Muscle layer of colon (tissue), 2 donors: Measurements from ENCODE around the gene CCDC8.

Source experiments
- H3K27ac ChIP-seq: one replicate; pipeline ENCODE4 v1.7.0; 2013; ENCODE audit warnings: low read depth, mild to moderate bottlenecking, low read length, moderate library complexity
- H3K27me3 ChIP-seq, 2 donors: one replicate each; pipeline ENCODE4 v1.7.0; 2013; ENCODE audit warnings: low read length in 2 of 2, mild to moderate bottlenecking in 2 of 2; ENCODE audit not compliant: insufficient read depth in 2 of 2, control insufficient read depth in 1 of 2
- H3K36me3 ChIP-seq: one replicate; pipeline ENCODE4 v1.7.0; 2013; ENCODE audit warnings: mild to moderate bottlenecking, low read length; ENCODE audit not compliant: insufficient read depth
- H3K4me1 ChIP-seq: one replicate; pipeline ENCODE4 v1.7.0; 2013; ENCODE audit warnings: mild to moderate bottlenecking, low read length; ENCODE audit not compliant: insufficient read depth
- H3K4me3 ChIP-seq, 2 donors: one replicate each; pipeline ENCODE4 v1.7.0; 2013; ENCODE audit warnings: low read length in 2 of 2, low read depth in 1 of 2, mild to moderate bottlenecking in 1 of 2, moderate library complexity in 1 of 2
- H3K9ac ChIP-seq: one replicate; pipeline ENCODE4 v1.7.0; 2013; ENCODE audit warnings: low read length
- H3K9me3 ChIP-seq: one replicate; pipeline ENCODE4 v1.7.0; 2013; ENCODE audit warnings: mild to moderate bottlenecking, low read length
- donor health status: abdominal sarcoma.
- donor health status: Adenocarcinoma of cecum.

The CCDC8 gene

GRCh38 chr19:46374536-46375475, 38.6 kb downstream of the CCDC8 start:
- Histone ChIP-seq H3K27me3 (no peaks in the 10 kb centered on the region), H3K36me3 (peaks cover 19% of the 10 kb centered on the region), H3K9me3 (no peaks in the 10 kb centered on the region), H3K4me3 (no peak overlapping the region), H3K27ac (peak overlapping the region; percentile 32), H3K9ac (no peak overlapping the region), H3K4me1 (peaks cover 39% of the 10 kb centered on the region)

GRCh38 chr19:46373491-46374359, 39.6 kb downstream of the CCDC8 start:
- no peak overlapping the region for H3K9ac ChIP-seq
- no peak overlapping the region for H3K4me3 ChIP-seq
- no peak overlapping the region for H3K27ac ChIP-seq
- no peaks in the 10 kb centered on the region for H3K9me3 ChIP-seq
- H3K36me3 ChIP-seq, result peaks cover 19% of the 10 kb centered on the region
- H3K27me3 ChIP-seq, result no peaks in the 10 kb centered on the region
- H3K4me1 ChIP-seq, result peaks cover 37% of the 10 kb centered on the region

DNA sequence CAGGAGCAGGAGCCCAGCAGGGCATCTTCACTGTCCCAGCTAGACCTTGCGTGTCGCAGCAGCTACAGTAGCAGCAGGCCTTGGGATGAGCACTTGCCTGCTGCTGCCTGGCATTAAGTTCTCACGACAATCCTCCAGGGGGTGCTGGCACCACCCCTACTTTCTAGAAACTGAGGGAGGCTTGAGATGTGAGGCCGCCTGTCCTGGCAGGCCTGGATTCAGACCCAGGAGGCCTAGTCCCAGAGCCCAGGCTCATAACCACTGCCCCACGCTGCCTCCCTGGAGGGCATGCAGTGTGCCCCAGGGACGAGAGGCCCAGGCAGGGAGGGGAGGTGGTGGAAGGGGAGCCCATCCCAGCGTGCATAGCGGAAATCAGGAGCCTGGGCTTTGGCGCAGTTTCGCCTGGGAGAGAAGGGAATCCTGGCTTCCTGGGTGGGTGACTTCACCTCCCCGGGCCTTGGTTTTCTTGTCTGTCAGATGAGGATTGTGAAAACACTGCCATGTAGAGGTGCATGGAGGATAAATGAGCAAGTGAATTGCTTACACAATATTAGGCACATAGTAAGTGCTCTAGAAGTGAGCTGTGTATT, 40.4 kb downstream of the CCDC8 start:
- Histone ChIP-seq H3K27ac (no peak overlapping the region), H3K27me3 (no peaks in the 10 kb centered on the region), H3K4me1 (peaks cover 30% of the 10 kb centered on the region), H3K9me3 (no peaks in the 10 kb centered on the region), H3K9ac (no peak overlapping the region), H3K36me3 (peaks cover 19% of the 10 kb centered on the region), H3K4me3 (no peak overlapping the region)

DNA sequence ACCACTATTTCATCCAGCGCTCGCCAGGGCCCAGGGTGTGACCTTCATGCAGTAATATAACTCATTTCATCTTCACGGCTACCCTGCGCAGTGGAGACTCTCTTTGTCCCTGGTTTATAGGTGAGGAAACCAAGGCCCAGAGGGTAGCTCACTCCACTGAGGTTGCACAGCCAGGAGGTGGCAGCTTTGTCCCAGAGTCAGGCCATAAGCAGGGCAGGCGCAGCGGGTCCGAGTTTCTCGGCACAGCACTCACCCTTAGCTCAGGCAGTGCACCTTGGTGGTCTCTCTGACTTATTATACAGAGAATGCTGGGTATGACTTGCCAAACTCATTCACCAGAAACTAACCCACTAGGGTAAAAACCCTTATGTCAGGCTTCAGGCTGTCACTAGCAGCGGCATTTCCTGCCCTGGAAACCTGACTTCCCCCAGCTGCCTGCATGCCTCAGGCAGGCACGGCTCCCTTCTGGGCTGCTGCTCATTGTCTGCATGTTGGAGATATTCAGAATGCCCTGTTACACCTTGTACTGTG, 41.9 kb downstream of the CCDC8 start:
- H3K9ac ChIP-seq, result no peak overlapping the region
- H3K27ac ChIP-seq, result no peak overlapping the region
- no peaks in the 10 kb centered on the region for H3K27me3 ChIP-seq
- H3K4me3 ChIP-seq, result no peak overlapping the region
- H3K9me3 ChIP-seq, result no peaks in the 10 kb centered on the region
- H3K36me3 ChIP-seq, result peaks cover 18% of the 10 kb centered on the region
- H3K4me1 ChIP-seq, result peaks cover 21% of the 10 kb centered on the region

GRCh38 chr19:46369817-46370216, 43.5 kb downstream of the CCDC8 start:
- H3K27me3 ChIP-seq, result no peaks in the 10 kb centered on the region
- H3K36me3 ChIP-seq, result peaks cover 18% of the 10 kb centered on the region
- no peak overlapping the region for H3K4me3 ChIP-seq
- no peaks in the 10 kb centered on the region for H3K9me3 ChIP-seq
- no peak overlapping the region for H3K9ac ChIP-seq
- H3K27ac ChIP-seq, result no peak overlapping the region
- peaks cover 21% of the 10 kb centered on the region for H3K4me1 ChIP-seq

DNA sequence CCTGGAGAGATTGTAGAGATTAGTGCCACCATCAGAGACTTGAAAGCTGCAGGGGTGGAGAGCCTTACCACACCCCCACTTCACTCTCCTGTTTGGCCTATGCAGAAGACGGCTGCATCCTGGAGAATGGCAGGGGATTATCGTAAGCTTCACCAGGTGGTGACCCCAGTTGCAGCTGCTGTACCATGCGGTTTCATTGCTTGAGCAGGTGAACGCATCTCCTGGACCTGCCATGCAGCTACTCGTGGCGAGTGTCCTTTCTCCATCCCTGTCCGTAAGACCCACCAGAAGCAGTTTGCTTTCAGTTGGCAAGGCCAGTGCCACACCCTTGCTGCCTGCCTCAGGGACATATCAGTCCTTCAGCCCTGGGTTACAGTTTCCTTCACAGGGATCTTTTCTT, 45.2 kb downstream of the CCDC8 start:
- no peak overlapping the region for H3K9ac ChIP-seq
- H3K36me3 ChIP-seq, result peaks cover 32% of the 10 kb centered on the region
- H3K27ac ChIP-seq, result no peak overlapping the region
- H3K27me3 ChIP-seq, result no peaks in the 10 kb centered on the region
- H3K4me3 ChIP-seq, result no peak overlapping the region
- peaks cover 8% of the 10 kb centered on the region for H3K4me1 ChIP-seq
- no peaks in the 10 kb centered on the region for H3K9me3 ChIP-seq

GRCh38 chr19:46367426-46367825, 45.9 kb downstream of the CCDC8 start:
- Histone ChIP-seq H3K9ac (no peak overlapping the region), H3K4me3 (no peak overlapping the region), H3K27me3 (no peaks in the 10 kb centered on the region), H3K4me1 (peaks cover 1% of the 10 kb centered on the region), H3K9me3 (no peaks in the 10 kb centered on the region), H3K27ac (no peak overlapping the region), H3K36me3 (peaks cover 32% of the 10 kb centered on the region)

GRCh38 chr19:46366620-46367292, 46.6 kb downstream of the CCDC8 start:
- no peak overlapping the region for H3K27ac ChIP-seq
- H3K9me3 ChIP-seq, result no peaks in the 10 kb centered on the region
- no peak overlapping the region for H3K9ac ChIP-seq
- no peaks in the 10 kb centered on the region for H3K27me3 ChIP-seq
- H3K4me3 ChIP-seq, result no peak overlapping the region
- H3K4me1 ChIP-seq, result no peaks in the 10 kb centered on the region
- peaks cover 32% of the 10 kb centered on the region for H3K36me3 ChIP-seq

- Histone ChIP-seq H3K9me3 (no peaks in the 10 kb centered on the region), H3K9ac (no peak overlapping the region), H3K4me1 (no peaks in the 10 kb centered on the region), H3K27me3 (no peaks in the 10 kb centered on the region), H3K4me3 (no peak overlapping the region), H3K27ac (no peak overlapping the region), H3K36me3 (peaks cover 32% of the 10 kb centered on the region)
Observed at GRCh38 chr19:46365561-46365960, 47.8 kb downstream of the CCDC8 start.

- peaks cover 32% of the 10 kb centered on the region for H3K36me3 ChIP-seq
- no peak overlapping the region for H3K4me3 ChIP-seq
- H3K9me3 ChIP-seq, result no peaks in the 10 kb centered on the region
- H3K27ac ChIP-seq, result no peak overlapping the region
- H3K27me3 ChIP-seq, result no peaks in the 10 kb centered on the region
- no peak overlapping the region for H3K9ac ChIP-seq
- H3K4me1 ChIP-seq, result no peaks in the 10 kb centered on the region
Observed at GRCh38 chr19:46364359-46364758, 49.0 kb downstream of the CCDC8 start.
